HG02970 (cell line): Measurements from ENCODE around the gene CTAG1B.
"Not testable (repeated sequence)": the region's sequence is repeated elsewhere in the genome, so short reads cannot be mapped to it uniquely, and the experiment has no call there.

Experiments
- ATAC-seq: cut with Tn5 transposase; IDR thresholded peaks from one replicate; pipeline ENCODE4 v1.9.1; 2021; ENCODE audit warnings: mild to moderate bottlenecking, moderate library complexity, moderate number of reproducible peaks; ENCODE audit not compliant: unreplicated experiment, low FRiP score

CTAG1B gene

DNA sequence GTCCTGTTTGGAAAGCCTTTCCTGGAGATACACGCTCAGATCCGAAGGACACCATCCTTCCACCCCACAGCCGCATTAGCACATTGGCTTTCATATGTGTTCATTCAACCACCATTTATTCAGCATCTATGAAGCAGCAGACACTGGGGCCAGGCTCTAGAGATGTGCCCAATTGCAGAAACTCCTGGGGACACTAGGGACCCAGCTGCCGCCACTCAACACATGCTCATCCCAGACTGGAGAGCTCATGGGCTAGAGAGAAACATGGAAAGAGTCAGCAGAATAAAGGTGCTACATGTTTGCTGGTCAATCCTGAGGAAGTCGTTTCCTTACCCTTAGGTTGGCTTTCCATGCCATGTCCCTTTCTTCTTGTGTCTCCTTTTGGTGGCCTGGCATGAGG is 26.6 kb downstream of the CTAG1B start:
- ATAC-seq: no peak

DNA sequence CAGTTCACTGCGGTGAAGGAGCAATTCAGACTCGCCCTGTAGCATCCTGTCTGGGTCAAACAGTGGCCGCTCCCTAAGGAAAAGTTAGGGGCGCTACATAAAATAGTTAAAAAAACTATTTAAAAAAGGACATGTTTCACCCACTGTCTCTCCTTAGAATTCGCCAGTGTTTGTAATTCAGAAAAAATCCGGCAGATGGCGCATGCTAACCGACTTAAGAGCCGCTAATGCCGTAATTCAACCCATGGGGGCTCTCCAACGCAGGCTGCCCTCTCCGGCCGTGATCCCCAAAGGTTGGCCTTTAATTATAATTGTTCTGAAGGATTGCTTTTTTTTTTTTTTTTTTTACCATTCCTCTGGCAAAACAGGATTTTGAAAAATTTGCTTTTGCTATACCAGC is 28.7 kb downstream of the CTAG1B start:
- ATAC-seq: not testable (repeated sequence)

- not testable (repeated sequence) for ATAC-seq
Observed at GRCh38 chrX:154584585-154585183, 34.4 kb downstream of the CTAG1B start, which contains the start of gene CTAG1A. CTAG1A (plus strand) TSS chrX:154585133; CDS start chrX:154585207, 74 bp downstream.

DNA sequence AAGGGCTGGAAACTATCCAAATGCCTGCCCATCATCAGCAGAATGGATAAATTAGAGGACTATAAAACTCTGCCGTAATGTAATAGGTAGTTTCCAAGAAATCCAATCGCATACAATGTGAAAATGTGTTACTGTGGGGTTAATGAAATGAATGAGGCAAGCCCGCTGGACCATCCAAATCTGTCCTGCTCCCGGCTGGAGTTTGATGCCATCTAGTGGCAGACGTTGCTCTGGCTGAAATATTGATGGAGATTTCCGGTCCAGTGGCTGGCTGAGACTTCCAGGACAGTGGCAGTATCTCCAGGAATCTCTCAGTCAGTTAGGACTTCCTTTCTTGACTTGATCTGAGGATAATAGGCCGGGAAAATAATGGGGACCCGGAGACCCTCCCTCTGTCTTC is 36.1 kb downstream of the CTAG1B start:
- ATAC-seq: not testable (repeated sequence)

DNA sequence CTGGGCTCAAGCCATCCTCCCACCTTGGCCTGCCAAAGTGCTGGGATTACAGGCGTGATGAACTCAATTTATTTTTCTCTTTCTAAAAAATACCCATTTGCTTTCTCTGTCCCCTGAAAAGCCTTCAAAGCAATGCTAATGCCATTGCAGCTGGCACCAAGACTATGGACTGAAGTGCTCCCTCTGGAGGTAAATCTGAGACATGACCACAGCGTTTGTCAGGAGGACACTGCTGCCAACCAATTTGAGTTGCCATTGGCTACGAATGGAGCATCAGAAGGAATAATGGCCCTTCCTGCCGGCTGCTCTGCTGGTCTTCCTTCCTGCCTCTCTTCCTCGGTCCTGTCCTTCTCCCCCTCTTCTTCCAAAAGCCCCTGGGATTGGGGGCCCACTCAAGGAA is 44.0 kb downstream of the CTAG1B start:
- not testable (repeated sequence) for ATAC-seq

- ATAC-seq: not testable (repeated sequence)
Observed at GRCh38 chrX:154573061-154573460, 46.0 kb downstream of the CTAG1B start.

- not testable (repeated sequence) for ATAC-seq
Observed at GRCh38 chrX:154570361-154570760, 48.7 kb downstream of the CTAG1B start.
